Nephron progenitor cell (in vitro differentiated cells): ENCODE data around the gene C4A.
"Not testable (repeated sequence)": the region's sequence is repeated elsewhere in the genome, so short reads cannot be mapped to it uniquely, and the experiment has no call there.

Source experiments
- DNase-seq: peaks from one replicate; pipeline ENCODE4 v3.0.0; 2021
- H3K27ac Mint-ChIP-seq: 2 replicates; pipeline ENCODE4 v1.8.0; 2021; ENCODE audit warnings: mild to moderate bottlenecking, moderate library complexity, mixed read lengths
- H3K27me3 Mint-ChIP-seq: 2 replicates; pipeline ENCODE4 v1.8.0; 2021; ENCODE audit warnings: mild to moderate bottlenecking, low read depth, mixed read lengths; ENCODE audit not compliant: poor library complexity
- H3K36me3 Mint-ChIP-seq: 2 replicates; pipeline ENCODE4 v1.8.0; 2021; ENCODE audit warnings: low read depth, mixed read lengths
- H3K4me1 Mint-ChIP-seq: 2 replicates; pipeline ENCODE4 v1.8.0; 2021; ENCODE audit warnings: mixed read lengths
- H3K4me3 Mint-ChIP-seq: 2 replicates; pipeline ENCODE4 v1.8.0; 2021; ENCODE audit warnings: mild to moderate bottlenecking, moderate library complexity, mixed read lengths
- H3K9me3 Mint-ChIP-seq: 2 replicates; pipeline ENCODE4 v1.8.0; 2021; ENCODE audit warnings: mild to moderate bottlenecking, moderate library complexity, mixed read lengths

The C4A gene

DNA sequence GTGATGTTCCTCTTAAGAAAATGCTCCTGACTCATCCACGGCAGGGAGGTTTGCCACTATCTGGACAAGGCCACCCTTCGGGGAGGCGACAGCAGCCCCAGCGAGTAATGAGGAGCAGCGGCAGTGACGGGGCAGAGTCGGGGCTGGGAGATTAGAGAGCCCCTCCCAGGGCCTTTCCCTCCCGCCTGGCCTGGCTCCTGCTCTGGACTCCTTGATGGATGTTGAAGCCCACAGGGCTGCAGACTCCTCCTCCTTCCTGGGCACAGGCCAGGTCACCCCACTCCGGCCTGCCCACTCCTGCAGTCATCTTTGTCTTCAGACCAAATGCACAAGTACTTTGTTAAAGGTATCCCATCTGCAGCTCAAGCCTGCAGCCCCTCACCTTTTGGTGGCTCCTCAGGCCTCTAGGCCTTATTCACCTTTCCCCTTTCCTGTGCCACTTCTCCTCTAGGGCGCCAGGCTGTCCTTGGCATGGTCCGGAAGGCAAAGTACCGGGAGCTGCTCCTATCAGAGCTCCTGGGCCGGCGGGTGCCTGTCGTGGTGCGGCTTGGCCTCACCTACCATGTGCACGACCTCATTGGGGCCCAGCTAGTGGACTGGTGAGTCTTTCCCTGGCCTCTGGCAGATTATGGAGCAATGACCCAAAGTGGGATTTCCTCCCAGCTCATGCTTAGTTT is 31.2 kb downstream of the C4A start:
- not testable (repeated sequence) for H3K9me3 Mint-ChIP-seq, H3K4me1 Mint-ChIP-seq, H3K27ac Mint-ChIP-seq, H3K27me3 Mint-ChIP-seq, H3K4me3 Mint-ChIP-seq, H3K36me3 Mint-ChIP-seq, DNase-seq

DNA sequence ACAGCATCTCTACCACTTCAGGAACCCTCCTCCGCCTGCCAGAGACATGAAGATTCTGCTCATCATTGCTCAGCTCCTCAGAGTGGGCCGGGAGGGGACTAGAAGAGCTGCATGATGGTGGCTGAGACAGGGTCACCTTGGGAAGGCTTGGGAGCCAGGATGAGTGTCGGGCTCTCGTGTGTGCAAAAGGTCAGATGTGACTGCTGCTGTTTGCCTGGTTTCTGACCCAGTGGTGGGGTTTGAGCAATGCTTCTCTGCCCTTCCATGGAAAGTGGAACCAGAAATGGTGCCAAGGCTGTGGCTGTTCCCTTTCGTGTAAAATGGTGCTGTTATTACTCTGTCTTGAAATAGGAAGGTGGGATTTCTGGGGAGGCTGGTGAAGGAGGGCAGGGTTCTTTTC is 31.9 kb downstream of the C4A start:
- DNase-seq, H3K9me3 Mint-ChIP-seq, H3K27ac Mint-ChIP-seq, H3K36me3 Mint-ChIP-seq, H3K4me1 Mint-ChIP-seq, H3K4me3 Mint-ChIP-seq, H3K27me3 Mint-ChIP-seq: not testable (repeated sequence)

DNA sequence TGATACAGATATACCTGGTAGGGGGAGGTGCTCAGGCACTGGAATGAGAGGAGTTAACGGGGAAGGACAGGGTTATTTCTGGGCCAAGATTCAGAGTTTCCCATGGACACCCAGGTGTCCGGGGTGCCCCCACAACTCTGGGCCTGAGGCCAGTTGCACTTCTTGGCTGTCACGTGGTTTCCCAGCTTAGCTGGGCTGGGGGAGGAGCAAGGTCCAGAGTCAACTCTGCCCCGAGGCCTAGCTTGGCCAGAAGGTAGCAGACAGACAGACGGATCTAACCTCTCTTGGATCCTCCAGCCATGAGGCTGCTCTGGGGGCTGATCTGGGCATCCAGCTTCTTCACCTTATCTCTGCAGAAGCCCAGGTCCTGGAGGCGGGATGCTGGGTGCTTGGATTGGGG is 32.7 kb downstream of the C4A start, which contains the start of gene C4B:
Gene C4B (plus strand): TSS at position 249 of the 400 bp plus-strand sequence. CDS start 51 bp downstream, at position 300.
- DNase-seq, H3K9me3 Mint-ChIP-seq, H3K27me3 Mint-ChIP-seq, H3K36me3 Mint-ChIP-seq, H3K4me3 Mint-ChIP-seq, H3K4me1 Mint-ChIP-seq, H3K27ac Mint-ChIP-seq: not testable (repeated sequence)

DNA sequence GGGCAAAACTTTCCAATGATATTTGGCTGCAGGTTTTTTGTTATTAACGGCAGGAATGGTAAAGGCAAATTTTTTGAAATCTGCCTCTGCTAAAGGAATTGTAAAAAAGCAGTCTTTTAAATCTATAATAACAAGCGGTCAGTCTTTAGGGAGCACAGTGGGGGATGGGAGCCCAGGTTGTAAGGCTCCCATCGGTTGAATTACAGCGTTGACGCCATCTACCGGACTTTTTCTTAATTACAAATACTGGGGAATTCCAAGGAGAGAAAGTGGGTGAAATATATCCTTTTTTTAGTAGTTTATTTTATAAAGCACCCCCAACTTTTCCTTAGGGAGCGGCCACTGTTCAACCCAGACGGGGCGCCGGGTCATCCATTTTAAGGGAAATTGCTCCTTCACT is 40.2 kb downstream of the C4A start:
- H3K4me1 Mint-ChIP-seq, H3K9me3 Mint-ChIP-seq, H3K27ac Mint-ChIP-seq, H3K36me3 Mint-ChIP-seq, H3K4me3 Mint-ChIP-seq, H3K27me3 Mint-ChIP-seq, DNase-seq: not testable (repeated sequence)

DNA sequence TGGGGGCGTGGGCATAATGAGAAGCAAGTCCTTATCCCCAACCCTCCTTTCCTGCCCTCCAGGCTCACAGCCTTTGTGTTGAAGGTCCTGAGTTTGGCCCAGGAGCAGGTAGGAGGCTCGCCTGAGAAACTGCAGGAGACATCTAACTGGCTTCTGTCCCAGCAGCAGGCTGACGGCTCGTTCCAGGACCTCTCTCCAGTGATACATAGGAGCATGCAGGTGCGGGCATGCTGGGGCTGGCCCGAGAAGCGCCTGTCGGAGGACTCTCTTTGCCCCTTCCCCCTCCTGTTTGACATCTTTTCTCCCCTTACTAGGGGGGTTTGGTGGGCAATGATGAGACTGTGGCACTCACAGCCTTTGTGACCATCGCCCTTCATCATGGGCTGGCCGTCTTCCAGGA is 46.8 kb downstream of the C4A start:
- H3K9me3 Mint-ChIP-seq, H3K4me3 Mint-ChIP-seq, DNase-seq, H3K4me1 Mint-ChIP-seq, H3K27ac Mint-ChIP-seq, H3K27me3 Mint-ChIP-seq, H3K36me3 Mint-ChIP-seq: not testable (repeated sequence)

DNA sequence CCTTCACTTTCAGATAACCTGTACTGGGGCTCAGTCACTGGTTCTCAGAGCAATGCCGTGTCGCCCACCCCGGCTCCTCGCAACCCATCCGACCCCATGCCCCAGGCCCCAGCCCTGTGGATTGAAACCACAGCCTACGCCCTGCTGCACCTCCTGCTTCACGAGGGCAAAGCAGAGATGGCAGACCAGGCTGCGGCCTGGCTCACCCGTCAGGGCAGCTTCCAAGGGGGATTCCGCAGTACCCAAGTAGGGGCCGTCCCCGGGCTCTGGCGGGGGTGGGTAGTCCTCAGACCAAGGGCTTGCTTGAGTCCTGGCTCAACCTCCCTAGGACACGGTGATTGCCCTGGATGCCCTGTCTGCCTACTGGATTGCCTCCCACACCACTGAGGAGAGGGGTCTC is 47.7 kb downstream of the C4A start:
- not testable (repeated sequence) for H3K27me3 Mint-ChIP-seq, H3K4me3 Mint-ChIP-seq, H3K27ac Mint-ChIP-seq, H3K9me3 Mint-ChIP-seq, H3K36me3 Mint-ChIP-seq, DNase-seq, H3K4me1 Mint-ChIP-seq

DNA sequence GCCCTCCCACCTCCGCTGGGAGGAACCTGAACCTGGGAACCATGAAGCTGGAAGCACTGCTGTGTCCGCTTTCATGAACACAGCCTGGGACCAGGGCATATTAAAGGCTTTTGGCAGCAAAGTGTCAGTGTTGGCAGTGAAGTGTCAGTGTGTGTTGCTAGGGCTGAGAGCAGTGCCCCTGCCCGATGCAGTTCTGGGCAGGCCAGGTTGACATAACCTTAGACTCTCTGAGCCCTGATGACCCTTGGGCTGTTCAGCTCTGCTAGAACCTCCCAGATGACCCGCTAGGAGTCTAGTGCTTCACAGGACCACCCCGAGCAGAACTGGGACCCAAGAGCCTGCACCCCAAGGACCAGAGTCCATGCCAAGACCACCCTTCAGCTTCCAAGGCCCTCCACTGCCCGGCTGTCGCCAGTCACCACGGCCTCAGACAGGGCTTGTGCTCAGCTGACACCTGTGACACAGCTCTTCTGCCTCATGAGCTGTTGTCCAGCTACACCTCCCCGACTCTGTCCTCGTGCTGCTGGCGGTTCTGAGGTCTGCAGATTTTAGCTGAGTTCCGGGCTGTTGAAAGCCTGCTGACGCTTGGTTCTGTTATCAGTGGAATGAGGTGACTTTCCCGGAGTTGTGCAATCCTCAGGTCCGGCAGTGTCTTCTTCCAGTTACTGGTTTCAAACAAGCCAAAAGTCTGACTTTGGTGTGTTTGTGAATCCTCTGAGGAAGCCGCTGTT is 53.6 kb downstream of the C4A start:
- not testable (repeated sequence) for DNase-seq, H3K36me3 Mint-ChIP-seq, H3K9me3 Mint-ChIP-seq, H3K27me3 Mint-ChIP-seq, H3K27ac Mint-ChIP-seq, H3K4me3 Mint-ChIP-seq, H3K4me1 Mint-ChIP-seq

DNA sequence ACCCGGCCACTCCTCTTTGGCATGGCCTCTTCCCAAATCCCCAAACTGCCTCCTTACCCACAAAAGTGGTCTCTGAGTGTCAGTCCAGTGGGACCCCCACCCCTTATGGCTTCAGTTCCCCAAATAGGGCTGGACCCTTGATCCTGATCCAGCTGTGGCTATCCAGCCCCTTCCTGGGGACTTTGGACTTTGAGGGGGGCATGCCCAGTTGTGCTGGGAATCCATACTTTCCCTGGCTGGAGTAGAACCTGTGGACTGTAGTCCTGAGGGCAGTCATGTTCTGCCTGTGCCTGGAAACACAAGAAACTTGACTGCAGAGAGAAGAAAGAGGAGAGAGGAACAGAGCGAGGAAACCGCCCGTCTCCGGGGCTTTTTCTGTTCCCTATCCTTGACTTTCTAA is 55.3 kb downstream of the C4A start:
- not testable (repeated sequence) for H3K27ac Mint-ChIP-seq, H3K9me3 Mint-ChIP-seq, H3K4me1 Mint-ChIP-seq, DNase-seq, H3K4me3 Mint-ChIP-seq, H3K27me3 Mint-ChIP-seq, H3K36me3 Mint-ChIP-seq

DNA sequence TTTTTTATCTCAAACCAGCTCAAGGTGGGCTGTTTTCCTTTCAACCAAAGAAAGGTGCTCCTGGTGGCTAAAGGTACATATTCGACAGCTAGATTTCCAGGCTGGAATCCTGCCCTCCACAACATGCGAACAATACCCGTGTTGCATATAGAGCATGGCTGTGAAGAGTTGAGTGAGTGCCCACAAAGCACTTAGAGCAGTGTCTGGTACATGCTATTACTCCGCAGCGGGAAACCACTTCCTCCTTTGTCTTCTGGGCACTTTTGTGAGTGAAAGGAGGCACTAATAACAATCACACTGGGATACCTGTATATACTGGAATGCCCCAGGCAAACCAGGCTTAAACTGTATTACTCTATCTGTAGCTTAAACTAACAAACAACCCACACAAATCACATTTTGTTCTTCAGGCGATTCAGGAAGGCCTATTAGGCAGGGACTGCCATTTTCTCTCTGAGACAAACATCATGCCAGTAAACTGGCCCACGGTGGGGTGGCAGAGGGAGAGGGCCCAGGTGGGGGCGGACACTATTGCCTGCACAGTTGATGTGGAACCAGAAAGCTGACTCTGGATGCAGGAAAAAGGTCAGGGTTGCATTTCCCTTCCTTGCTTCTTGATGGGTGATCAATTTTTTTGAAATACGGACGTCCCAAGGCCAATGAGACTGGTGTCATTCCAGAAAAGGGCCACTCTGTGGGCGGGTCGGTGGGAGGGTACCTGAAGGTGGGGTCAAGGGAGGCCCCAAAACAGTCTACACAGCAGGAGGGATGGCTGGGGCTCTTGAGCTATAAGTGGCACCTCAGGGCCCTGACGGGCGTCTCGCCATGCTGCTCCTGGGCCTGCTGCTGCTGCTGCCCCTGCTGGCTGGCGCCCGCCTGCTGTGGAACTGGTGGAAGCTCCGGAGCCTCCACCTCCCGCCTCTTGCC is 56.0 kb downstream of the C4A start, which contains the start of gene CYP21A2:
Gene CYP21A2 (plus strand): TSS at position 818 of the 927 bp plus-strand sequence. CDS start 8 bp downstream, at position 826.
- not testable (repeated sequence) for H3K36me3 Mint-ChIP-seq, H3K9me3 Mint-ChIP-seq, H3K27ac Mint-ChIP-seq, DNase-seq, H3K27me3 Mint-ChIP-seq, H3K4me3 Mint-ChIP-seq, H3K4me1 Mint-ChIP-seq

DNA sequence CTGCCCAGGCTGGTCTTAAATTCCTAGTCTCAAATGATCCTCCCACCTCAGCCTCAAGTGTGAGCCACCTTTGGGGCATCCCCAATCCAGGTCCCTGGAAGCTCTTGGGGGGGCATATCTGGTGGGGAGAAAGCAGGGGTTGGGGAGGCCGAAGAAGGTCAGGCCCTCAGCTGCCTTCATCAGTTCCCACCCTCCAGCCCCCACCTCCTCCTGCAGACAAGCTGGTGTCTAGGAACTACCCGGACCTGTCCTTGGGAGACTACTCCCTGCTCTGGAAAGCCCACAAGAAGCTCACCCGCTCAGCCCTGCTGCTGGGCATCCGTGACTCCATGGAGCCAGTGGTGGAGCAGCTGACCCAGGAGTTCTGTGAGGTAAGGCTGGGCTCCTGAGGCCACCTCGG is 57.0 kb downstream of the C4A start:
- H3K27ac Mint-ChIP-seq, H3K36me3 Mint-ChIP-seq, H3K9me3 Mint-ChIP-seq, DNase-seq, H3K4me1 Mint-ChIP-seq, H3K4me3 Mint-ChIP-seq, H3K27me3 Mint-ChIP-seq: not testable (repeated sequence)

DNA sequence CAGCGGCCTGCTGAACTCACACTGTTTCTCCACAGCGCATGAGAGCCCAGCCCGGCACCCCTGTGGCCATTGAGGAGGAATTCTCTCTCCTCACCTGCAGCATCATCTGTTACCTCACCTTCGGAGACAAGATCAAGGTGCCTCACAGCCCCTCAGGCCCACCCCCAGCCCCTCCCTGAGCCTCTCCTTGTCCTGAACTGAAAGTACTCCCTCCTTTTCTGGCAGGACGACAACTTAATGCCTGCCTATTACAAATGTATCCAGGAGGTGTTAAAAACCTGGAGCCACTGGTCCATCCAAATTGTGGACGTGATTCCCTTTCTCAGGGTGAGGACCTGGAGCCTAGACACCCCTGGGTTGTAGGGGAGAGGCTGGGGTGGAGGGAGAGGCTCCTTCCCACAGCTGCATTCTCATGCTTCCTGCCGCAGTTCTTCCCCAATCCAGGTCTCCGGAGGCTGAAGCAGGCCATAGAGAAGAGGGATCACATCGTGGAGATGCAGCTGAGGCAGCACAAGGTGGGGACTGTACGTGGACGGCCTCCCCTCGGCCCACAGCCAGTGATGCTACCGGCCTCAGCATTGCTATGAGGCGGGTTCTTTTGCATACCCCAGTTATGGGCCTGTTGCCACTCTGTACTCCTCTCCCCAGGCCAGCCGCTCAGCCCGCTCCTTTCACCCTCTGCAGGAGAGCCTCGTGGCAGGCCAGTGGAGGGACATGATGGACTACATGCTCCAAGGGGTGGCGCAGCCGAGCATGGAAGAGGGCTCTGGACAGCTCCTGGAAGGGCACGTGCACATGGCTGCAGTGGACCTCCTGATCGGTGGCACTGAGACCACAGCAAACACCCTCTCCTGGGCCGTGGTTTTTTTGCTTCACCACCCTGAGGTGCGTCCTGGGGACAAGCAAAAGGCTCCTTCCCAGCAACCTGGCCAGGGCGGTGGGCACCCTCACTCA is 57.7 kb downstream of the C4A start:
- H3K4me1 Mint-ChIP-seq, DNase-seq, H3K27ac Mint-ChIP-seq, H3K36me3 Mint-ChIP-seq, H3K27me3 Mint-ChIP-seq, H3K4me3 Mint-ChIP-seq, H3K9me3 Mint-ChIP-seq: not testable (repeated sequence)

DNA sequence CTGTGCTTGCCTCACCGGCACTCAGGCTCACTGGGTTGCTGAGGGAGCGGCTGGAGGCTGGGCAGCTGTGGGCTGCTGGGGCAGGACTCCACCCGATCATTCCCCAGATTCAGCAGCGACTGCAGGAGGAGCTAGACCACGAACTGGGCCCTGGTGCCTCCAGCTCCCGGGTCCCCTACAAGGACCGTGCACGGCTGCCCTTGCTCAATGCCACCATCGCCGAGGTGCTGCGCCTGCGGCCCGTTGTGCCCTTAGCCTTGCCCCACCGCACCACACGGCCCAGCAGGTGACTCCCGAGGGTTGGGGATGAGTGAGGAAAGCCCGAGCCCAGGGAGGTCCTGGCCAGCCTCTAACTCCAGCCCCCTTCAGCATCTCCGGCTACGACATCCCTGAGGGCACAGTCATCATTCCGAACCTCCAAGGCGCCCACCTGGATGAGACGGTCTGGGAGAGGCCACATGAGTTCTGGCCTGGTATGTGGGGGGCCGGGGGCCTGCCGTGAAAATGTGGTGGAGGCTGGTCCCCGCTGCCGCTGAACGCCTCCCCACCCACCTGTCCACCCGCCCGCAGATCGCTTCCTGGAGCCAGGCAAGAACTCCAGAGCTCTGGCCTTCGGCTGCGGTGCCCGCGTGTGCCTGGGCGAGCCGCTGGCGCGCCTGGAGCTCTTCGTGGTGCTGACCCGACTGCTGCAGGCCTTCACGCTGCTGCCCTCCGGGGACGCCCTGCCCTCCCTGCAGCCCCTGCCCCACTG is 58.6 kb downstream of the C4A start:
- not testable (repeated sequence) for H3K4me3 Mint-ChIP-seq, H3K9me3 Mint-ChIP-seq, H3K36me3 Mint-ChIP-seq, H3K27me3 Mint-ChIP-seq, H3K4me1 Mint-ChIP-seq, DNase-seq, H3K27ac Mint-ChIP-seq

DNA sequence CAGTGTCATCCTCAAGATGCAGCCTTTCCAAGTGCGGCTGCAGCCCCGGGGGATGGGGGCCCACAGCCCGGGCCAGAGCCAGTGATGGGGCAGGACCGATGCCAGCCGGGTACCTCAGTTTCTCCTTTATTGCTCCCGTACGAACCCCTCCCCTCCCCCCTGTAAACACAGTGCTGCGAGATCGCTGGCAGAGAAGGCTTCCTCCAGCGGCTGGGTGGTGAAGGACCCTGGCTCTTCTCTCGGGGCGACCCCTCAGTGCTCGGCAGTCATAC is 59.1 kb downstream of the C4A start:
- H3K36me3 Mint-ChIP-seq, H3K27me3 Mint-ChIP-seq, H3K4me1 Mint-ChIP-seq, H3K4me3 Mint-ChIP-seq, H3K9me3 Mint-ChIP-seq, H3K27ac Mint-ChIP-seq, DNase-seq: not testable (repeated sequence)
